ENCODE results near the gene ASPSCR1.

- TF ChIP-seq POLR2AphosphoS2 (IDR thresholded peaks at IDR 0.05; ENCODE audit: low read length): no peak
- no peak for TF ChIP-seq ZBTB9 (CRISPR knock-in tag; IDR thresholded peaks at IDR 0.05)
- no peak for TF ChIP-seq CTCF (IDR thresholded peaks at IDR 0.05 in 2 of 3, conservative IDR thresholded peaks at IDR 0.05 in 1 of 3; ENCODE audit: insufficient read depth in 2 of 3, low read depth in 1 of 3, low read length in 3 of 3)
- TF ChIP-seq BRF2 (IDR thresholded peaks at IDR 0.05; ENCODE audit: borderline replicate concordance, insufficient read depth, insufficient read length): no peak
- no peak for TF ChIP-seq FOXK1 (CRISPR knock-in tag; IDR thresholded peaks at IDR 0.05; ENCODE audit: borderline replicate concordance)
- no peak for TF ChIP-seq POLR2A (conservative IDR thresholded peaks at IDR 0.05)
Measured at GRCh38 chr17:81939218-81939617, 38.2 kb upstream of the ASPSCR1 start.

Measured in K562 (cell line).